GM12873 (cell line): ENCODE measurements around the gene VIPR2.

Source experiments
- TF ChIP-seq, protein P1 (sequence below): IDR thresholded peaks from 2 replicates; pipeline ENCODE4 v1.5.1; 2012; ENCODE audit warnings: low read depth, mild to moderate bottlenecking, moderate library complexity, low read length, control low read depth; ENCODE audit not compliant: insufficient read depth; ENCODE audit errors: missing control alignments

VIPR2 gene

GRCh38 chr7:159026271-159027055, 118.2 kb downstream of the VIPR2 start:
- TF ChIP-seq, protein P1, sequence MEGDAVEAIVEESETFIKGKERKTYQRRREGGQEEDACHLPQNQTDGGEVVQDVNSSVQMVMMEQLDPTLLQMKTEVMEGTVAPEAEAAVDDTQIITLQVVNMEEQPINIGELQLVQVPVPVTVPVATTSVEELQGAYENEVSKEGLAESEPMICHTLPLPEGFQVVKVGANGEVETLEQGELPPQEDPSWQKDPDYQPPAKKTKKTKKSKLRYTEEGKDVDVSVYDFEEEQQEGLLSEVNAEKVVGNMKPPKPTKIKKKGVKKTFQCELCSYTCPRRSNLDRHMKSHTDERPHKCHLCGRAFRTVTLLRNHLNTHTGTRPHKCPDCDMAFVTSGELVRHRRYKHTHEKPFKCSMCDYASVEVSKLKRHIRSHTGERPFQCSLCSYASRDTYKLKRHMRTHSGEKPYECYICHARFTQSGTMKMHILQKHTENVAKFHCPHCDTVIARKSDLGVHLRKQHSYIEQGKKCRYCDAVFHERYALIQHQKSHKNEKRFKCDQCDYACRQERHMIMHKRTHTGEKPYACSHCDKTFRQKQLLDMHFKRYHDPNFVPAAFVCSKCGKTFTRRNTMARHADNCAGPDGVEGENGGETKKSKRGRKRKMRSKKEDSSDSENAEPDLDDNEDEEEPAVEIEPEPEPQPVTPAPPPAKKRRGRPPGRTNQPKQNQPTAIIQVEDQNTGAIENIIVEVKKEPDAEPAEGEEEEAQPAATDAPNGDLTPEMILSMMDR: no peak

GRCh38 chr7:159025161-159025779, 119.4 kb downstream of the VIPR2 start:
- TF ChIP-seq, protein P1: no peak

- TF ChIP-seq, protein P1: no peak
These were observed 120.3 kb downstream of the VIPR2 start for GRCh38 chr7:159024280-159024951.

DNA sequence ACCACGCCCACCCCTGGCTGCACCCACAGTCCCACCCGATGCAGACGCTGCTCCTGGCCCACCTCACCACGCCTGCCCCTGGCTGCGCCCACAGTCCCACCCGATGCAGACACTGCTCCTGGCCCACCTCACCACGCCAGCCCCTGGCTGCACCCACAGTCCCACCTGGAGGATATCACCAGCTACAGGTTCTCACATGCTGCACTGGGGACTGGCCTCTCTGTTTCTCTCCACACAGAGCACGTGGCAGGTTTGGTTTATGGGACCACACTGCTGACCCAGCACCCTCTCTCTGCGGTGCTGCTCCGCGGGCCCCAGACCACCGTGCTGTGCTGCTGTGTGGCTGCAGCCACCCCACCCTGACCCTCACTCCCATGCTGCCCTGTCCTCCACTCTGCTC, 120.9 kb downstream of the VIPR2 start:
- TF ChIP-seq, protein P1: no peak

DNA sequence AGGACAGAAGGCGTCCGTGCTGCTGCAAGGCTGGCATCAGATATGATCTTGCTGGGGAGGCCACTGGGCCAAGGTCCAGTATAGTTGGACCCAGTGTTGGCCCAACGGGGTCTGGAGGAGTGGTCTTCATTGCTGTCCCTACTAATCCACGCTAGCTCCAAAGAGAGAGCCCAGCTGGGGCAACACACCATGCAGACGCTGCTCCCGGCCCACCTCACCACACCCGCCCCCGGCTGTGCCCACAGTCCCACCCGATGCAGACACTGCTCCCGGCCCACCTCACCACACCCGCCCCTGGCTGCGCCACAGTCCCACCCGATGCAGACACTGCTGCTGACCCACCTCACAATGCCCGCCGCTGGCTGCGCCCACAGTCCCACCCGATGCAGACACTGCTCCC, 121.5 kb downstream of the VIPR2 start:
- TF ChIP-seq, protein P1: no peak

- TF ChIP-seq, protein P1: no peak
These were observed 122.3 kb downstream of the VIPR2 start for GRCh38 chr7:159022238-159022993.
